GM18867 (cell line): Measurements from ENCODE around the gene FAR2.
"Not testable (repeated sequence)": the region's sequence is repeated elsewhere in the genome, so short reads cannot be mapped to it uniquely, and the experiment has no call there.

ENCODE experiments used
- ATAC-seq: cut with Tn5 transposase; IDR thresholded peaks from one replicate; pipeline ENCODE4 v1.9.1; 2021; ENCODE audit warnings: mild to moderate bottlenecking, moderate library complexity; ENCODE audit not compliant: unreplicated experiment

FAR2 gene

DNA sequence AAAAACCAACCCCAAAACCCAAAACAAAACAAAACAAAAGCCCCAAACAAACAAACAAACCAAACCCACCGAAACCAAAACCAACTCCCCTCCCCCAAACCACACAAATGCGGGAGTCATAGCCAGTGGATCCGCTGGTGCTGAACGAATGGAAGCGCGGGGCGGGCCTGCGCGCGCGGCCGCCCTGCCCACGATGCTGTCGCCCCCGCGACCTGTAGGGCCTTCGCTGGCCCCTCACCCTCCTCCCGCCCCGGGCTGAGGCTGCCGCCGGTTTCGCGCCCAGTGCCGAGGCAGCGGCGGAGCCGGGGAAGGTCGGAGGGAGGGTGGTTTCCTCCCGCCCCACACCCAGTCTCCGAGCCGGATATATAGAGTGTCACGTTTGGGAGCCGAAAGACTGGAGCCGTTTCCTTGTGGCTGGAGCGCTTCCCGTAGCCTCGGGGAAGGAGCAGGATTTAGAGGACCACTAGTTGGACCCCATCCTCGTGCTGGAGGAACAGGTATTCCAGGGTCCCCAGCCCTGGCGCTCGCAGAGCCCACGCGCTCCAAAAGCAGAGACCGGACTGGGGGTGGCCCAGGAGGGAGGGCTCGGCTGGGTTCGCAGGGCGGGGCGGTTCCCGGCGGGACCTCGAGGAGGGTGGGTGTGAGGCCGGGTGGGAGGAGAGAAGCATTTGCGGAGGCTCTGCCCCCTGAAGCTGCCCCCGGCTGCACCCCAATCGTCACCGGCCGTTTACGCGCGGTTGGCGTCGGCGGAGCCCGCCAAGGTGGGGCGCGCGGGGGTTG is at the start of gene FAR2:
FAR2 (plus strand) TSS at position 368 of the 780 bp plus-strand sequence. CDS start 121,172 bp downstream, outside the sequence.
- peak; percentile 33 for ATAC-seq

DNA sequence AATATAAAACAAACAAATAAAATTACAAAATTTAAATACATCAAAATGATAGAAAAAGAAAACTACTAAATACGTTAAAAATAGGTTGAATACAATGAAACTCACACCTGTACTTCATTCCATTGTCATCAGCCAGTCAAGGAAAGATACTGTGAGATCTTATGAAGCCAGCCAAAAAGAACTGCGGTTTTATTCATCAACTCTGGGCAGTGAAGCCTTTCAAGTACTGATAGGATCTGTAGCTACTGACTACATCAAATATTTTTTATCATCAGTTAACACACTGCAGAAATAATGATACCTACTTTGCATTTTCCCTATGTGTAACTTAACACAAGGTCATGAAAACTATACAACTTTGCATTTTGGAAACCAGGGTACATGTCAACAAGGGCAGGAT is 46.3 kb upstream of the FAR2 start:
- no peak for ATAC-seq

DNA sequence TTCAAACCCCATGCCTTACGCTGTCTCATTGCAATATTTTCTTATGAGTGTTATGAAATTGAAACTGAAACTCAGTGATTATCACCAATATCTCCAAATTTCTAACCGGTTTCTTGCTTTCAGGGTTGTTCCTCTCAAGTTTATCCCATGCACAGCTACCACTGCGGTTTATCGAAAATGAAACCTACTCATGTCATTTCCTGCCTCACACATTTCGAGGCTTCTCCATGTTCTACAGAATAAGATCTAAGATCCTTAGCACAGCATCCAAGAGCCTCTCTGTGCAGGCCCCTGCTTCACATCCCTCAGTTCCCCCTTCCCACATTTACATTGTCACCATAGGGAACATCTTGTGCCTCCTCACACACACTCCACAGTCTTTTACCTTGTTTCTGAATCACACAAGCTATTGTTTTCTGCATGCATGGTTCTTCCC is 45.5 kb upstream of the FAR2 start:
- peak; percentile 98 for ATAC-seq

DNA sequence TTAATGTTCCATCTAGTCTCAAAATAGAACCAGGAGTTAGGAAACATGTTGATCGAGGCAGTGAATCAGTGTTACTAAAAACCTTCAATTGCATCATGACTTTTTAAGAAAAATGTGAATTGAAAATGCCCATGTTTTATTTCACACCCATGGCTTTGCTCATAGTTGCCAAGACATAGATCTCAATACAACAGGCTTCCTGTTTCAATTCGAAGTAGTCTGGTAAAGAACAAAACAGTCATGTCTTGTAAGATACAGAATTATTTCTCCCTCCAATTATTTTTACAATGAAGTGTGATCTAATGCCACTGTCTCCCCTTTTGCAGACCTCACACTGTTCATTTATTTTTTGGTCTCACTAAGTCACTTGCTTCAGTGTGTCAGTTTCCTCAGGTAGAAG is 44.6 kb upstream of the FAR2 start:
- ATAC-seq, result no peak

DNA sequence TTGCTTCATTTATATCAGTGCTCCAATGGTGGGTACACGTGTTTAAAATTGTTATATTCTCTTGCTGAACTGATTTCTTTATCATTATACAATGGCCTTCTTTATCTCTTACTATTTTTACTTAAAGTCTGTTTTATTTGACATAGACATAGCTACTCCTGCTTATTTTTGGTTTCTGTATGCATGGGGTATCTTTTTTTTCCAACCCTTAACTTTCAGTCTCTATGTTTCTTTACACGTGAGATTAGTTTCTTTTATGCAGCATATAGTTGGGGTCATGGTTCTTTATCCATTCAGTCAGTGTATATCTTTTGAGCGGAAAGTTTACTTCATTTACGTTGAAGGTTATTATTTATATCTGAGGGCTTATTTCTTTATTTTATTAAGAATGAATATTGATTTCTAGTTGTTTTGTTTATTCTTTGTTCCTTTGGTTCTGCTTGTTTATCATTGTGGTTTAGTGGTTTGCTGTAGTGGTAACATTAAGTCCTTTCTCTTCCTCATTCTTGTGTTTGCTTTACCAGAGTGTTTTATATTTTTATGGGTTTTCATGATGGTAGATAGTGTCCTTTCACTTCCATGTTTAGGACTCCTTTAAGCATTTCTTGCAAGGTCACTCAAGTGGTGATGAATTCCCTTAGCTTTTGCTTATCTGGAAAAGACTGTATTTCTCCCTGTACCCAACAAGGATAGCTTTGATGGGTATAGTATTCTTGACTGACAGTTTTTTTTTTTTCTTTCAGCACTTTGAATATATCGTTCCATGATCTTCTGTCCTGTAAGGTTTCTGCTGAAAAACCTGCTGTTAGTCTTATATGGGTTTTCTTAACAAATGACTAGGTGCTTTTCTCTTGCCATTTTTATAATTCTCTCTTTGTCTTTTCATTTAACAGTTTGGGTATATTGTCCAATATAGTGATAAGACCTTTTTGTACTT is 38.3 kb upstream of the FAR2 start:
- ATAC-seq, result peak; percentile 92

DNA sequence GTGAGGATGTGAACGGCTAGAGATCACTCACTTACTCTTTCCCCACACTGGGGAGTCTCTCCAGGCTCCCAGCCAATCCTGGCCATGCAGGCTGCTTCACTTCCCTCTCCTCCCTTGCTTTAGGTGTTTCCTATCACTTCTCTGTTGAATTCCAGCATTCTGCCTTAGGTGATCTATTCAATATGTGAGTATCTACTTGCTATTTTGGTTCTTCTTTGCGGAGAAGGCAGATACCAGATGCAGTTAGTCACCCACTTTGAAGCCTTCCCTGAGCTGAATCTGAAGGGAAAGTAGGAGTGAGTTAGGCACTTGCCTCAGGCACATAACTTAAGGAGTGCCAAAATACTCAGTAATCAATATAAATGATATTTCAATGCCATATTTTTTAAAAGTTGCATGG is 36.0 kb upstream of the FAR2 start:
- no peak for ATAC-seq

DNA sequence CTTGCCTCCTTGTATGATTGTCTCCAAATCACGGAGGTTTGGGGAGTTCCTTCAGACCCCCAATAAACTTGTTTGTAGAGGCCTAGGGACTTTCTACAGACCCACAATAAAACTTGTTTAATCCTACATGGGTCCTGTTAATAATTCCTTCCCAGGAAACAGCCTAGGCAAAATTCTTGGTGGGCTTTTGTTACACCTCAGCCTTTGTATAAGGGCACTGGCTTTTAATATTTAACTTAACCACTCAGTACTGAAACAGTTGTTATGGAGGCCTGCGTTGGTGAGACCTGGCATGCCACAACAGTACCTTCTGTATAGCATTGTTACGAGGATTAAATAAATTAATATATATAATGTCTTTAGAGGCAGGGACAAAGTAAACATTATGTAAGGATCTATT is 32.7 kb upstream of the FAR2 start:
- ATAC-seq, result no peak

DNA sequence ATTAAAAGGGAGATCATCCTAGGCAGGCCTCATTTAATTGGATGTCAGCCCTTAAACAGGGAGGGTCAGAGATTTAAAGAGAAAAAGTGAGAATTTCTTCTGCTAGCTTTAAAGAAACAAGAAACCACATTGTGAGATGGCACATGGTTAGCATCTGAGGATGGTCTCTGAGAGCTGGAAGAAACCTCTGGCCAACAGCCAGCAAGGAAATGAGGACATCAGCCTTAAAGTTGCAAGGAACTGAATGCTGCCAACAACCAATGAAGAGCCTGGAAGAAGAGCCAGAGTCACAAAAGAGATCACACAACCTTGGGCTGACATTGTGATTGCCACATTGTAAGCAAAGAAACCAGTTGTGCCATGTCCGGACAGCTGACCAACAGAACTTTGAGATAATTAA is 17.5 kb upstream of the FAR2 start:
- no peak for ATAC-seq

DNA sequence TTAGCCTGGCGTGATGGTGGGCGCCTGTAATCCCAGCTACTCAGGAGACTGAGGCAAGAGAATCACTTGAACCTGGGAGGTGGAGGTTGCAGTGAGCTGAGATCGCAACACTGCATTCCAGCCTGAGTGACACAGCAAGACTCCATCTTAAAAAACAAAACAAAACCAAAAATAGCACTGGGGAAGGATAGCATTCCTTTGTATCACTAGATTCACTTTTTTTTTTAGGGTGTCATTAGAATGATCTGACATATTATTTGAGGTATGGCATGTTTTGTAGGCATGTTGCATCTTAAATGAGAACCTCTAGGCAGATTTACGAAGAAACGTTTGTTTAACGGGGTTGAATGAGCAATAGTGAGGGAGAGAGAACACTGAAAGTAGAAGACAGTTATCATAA is 16.8 kb upstream of the FAR2 start:
- no peak for ATAC-seq

DNA sequence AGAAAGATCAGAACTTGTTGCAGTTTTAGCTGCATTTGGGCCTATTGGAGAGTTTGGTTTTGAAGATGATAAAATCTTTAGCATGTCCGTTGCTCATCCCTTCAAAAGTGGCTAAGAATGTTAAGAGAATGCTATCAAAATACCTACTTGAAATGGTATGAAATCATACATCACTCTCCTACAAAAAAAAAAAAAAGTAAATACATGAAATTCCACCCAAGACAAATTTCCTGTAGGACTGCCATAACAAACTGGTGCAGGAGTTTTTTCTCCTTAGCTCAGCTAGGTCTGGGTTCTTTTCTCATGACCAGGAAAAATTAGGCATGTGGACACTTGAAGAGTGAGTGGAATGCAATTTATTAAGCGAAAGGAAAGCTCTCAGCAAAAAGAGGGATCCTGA is 15.9 kb upstream of the FAR2 start:
- ATAC-seq, result no peak

DNA sequence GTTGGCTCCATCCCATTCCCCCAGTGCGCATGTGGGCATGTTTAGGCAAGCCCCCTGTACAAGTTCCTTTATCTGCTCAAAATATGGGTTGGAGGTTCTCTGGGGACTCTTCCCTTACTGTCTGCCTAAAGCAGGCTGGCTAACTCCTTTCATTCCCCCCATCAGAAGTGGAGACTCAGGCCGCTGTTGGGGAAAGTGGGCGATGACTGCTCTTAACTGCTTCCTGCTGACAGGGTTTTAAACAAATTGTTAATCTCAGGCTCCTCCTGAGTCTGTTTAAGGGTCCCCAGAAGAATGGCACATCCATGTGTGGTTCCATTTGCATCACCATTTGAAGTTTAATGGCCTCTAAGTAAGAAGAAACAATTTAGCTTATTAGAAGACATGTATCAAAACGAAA is 15.4 kb upstream of the FAR2 start:
- ATAC-seq, result no peak

DNA sequence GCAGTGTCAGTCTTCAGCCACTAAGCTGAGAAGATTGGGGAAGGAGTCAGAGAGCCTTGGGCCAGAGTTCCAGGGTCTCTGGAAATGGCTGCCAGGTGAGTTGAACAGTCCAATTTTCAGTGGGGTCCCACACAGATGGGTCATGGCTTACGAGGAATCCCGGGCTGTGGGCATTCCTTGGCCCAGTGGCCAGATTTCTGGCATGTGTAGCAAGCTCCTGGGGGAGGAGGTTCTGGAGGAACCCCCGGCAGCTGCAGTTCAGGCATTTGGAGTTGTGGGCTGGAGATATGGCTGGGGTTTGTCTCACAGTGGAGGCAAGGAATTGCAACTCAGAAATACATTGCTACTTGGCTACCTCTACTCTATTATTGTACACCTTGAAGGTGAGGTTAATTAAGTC is 10.8 kb upstream of the FAR2 start:
- not testable (repeated sequence) for ATAC-seq

DNA sequence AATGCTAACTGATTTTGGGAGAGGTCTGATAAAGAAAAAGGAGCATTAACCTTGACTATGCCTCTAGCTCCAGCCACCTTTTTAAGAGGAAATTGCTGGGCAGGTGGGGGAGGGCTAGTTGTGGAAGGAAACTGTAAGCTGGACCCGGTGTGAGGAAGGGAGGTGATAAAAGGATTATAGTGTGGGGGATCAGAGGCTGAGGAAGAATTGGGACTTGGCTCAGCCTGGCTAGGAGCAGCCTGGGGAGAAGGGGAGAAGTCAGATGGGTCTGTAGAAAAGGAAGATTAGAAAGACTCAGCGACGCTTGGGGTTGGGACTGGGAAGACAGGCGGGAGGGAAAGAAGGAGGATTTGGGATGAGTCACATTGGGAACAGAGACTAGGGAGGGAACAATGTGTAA is 10.2 kb upstream of the FAR2 start:
- not testable (repeated sequence) for ATAC-seq

DNA sequence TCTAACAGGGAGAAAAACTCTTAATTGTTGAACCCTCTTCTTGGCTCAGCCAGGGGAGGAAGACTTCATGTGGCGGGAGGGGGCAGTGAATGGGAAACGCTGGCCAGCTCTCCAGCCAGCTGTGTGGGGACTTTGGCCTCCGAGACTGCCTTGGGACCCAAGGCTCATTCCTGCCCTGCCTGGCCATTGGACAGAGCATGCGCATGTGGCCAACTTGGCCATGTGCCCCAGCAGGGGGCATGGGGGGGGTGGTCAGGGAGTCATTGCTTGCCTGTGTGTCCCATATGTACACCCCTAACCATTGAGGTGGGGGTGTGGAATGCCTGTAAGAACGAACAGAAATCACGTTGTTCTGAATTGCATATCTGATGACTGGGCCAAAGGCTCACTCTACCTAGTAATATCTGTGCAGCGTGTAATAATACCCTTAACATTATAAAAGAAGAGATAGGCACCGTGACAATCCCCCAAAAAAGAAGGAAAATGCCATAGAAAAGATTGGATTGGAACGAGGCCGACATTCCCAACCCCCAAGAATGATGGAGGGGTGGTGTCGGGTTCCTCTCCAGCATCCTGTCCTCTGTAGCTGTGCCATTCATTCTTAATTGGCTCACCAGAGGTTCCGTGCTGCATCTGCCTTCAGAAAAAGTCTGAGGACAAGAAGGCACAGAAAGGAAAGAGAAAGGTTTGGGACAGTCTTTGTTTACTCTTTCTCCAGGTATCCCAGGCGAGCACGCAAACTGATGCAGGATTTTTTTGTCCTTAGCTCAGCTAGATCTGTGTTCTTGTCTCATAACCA is 3.5 kb upstream of the FAR2 start:
- ATAC-seq, result no peak

DNA sequence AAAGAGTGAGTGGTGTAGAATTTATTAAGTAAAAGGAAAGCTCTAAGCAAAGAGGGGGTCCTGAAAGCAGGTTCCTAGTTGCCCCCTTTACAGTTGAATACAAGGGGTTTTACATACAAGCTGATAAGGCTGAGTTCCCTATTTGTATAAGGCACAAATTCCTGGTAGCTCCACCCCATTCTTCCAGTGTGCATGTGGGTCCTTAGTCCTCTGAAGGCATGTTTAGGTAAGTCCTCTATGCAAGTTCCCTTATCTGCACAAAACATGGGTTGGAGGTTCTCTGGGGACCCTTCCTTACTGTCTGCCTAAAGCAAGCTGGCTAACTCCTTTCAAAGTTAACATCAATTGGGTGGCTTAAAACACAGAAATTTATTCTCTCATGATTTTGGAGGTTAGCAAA is 2.9 kb upstream of the FAR2 start:
- no peak for ATAC-seq

DNA sequence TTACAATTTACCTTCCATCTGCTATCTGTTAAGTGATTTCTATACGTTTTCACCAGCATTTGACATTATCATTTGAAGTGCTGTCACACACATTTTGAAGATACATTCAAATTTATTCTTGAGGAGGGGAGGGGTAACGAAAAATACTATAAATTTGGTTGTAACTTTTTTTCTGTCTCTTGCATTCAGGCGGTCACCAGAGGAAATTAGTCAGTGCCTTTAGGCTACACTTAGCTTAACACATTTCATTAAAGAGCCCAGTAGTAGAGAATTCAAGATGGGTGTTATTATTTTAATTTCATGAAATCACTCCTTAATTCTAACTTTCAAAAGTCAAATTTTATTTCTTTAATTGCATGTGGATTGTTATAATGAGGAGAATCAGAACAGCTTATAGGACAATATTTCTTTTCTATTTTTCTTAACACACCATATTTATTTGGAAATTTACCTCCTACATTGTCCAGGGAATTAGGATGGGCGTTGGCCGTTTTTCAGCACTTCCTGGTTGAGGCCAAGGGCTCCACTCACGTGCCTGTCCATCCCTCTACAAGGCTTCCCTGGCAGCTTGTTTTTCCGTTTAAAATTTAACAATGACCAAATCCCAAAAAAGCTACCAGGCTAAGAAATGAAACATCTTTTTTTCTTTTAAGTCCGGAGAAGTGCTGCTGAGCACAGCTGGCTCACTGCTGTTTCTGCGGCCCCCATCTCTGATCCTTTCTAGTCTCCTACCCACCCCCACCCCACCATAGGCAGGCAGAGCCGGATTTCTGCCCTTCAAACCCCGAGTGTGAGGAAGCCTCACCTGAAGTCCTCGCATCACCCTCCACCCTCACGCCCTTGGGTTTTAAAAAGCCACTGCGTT is 1.1 kb upstream of the FAR2 start:
- no peak for ATAC-seq

DNA sequence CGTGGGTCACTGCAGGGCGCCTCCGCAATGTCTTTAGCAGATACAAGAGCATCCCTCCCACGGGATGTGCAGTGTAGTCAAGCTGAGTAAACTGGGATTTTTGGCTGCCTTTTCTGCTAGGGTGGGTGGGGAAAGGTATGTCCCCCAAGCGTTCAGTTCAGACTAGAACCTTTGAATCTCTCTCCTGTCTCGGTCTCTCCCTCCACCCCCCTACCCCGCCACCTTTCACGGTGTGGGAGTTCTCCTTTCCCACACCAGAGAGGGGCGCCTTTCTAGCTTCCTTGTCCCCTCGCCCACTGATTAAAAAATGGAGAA is 525 bp upstream of the FAR2 start:
- no peak for ATAC-seq

DNA sequence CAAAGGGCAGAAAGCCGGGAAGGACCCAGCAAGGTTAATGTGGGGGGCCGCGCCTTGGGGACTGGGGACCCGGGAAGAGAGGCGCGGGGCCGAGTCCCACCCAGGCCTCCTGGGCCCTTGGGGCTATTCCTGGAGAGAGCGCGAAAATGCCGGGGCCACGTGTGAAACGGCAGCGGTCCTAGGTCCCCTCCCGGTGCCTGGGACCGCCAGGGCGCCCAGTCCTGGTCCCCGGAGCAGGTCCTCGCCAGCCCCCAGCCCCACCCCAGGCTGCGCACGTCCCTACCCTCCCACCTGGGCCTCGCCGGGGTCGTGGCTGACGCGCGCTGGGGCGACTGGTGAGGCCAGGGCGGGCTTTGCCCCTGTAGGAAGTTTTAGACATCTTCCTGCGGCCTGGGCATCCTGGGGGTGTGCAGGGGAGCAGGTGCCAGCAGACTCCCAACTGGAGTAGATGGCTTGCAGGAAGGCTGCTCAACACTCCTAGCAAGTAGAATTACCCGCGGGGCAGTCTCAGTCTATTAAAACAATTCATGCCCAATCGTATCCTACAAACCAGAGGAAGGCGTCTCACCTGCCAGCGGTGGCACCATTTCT is 708 bp downstream of the FAR2 start:
- no peak for ATAC-seq

DNA sequence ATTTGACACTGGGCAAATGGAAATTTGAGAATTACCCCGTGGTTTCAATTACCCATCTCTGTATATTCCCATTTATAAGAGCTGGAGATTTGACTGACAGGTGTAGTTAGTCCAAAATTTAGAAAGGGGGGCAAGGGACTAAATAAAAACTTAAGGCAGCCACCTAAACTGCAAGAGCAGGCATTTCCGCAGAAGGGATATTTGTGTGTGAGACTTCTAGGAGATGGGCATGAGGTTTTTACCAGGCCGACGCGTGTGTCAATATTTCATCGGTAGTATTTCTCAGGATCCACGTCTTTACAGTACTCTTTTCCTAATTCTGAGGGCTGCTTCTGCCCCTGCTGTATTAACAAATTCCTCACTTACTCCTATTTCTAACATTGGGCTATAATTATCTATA is 1.4 kb downstream of the FAR2 start:
- no peak for ATAC-seq
